Hematopoietic multipotent progenitor cell treated with erythropoietin and hydrocortisone succinate and interleukin-3 and kit ligand, for 4 days (in vitro differentiated cells): ENCODE data around the gene MST1.

ENCODE experiments used
- DNase-seq: peaks from one replicate; pipeline ENCODE4 v3.0.0-alpha.2; 2015

The MST1 gene

GRCh38 chr3:49654955-49655556 is 34.2 kb downstream of the MST1 start:
- no peak for DNase-seq

GRCh38 chr3:49654176-49654825 is 35.0 kb downstream of the MST1 start:
- DNase-seq: no peak

GRCh38 chr3:49653621-49654020 is 35.7 kb downstream of the MST1 start:
- DNase-seq: no peak

- no peak for DNase-seq
These were observed 36.3 kb downstream of the MST1 start for GRCh38 chr3:49652903-49653415.

- no peak for DNase-seq
These were observed 36.9 kb downstream of the MST1 start for GRCh38 chr3:49652218-49652902.

- DNase-seq: no peak
These were observed 38.6 kb downstream of the MST1 start for GRCh38 chr3:49650637-49651036.

- DNase-seq: no peak
These were observed 39.1 kb downstream of the MST1 start for GRCh38 chr3:49650177-49650576.

- DNase-seq: no peak
These were observed 39.7 kb downstream of the MST1 start for GRCh38 chr3:49649576-49649975.

- peak; percentile 87 for DNase-seq
These were observed 40.8 kb downstream of the MST1 start for GRCh38 chr3:49648354-49649019.

GRCh38 chr3:49647741-49648140 is 41.5 kb downstream of the MST1 start:
- DNase-seq: no peak

GRCh38 chr3:49646236-49646635 is 43.0 kb downstream of the MST1 start:
- DNase-seq: no peak

GRCh38 chr3:49644684-49645083 is 44.6 kb downstream of the MST1 start:
- no peak for DNase-seq

GRCh38 chr3:49642708-49643145 is 46.5 kb downstream of the MST1 start:
- DNase-seq: no peak

GRCh38 chr3:49641921-49642707 is 47.2 kb downstream of the MST1 start:
- DNase-seq: no peak

- no peak for DNase-seq
These were observed 48.0 kb downstream of the MST1 start for GRCh38 chr3:49641292-49641691.

- DNase-seq: no peak
These were observed 49.7 kb downstream of the MST1 start for GRCh38 chr3:49639551-49639950.

GRCh38 chr3:49638445-49638844 is 50.8 kb downstream of the MST1 start:
- peak; percentile 62 for DNase-seq

- no peak for DNase-seq
These were observed 52.2 kb downstream of the MST1 start for GRCh38 chr3:49636883-49637609.

GRCh38 chr3:49634736-49635135 is 54.5 kb downstream of the MST1 start:
- peak; percentile 17 for DNase-seq
